Chondrocyte (in vitro differentiated cells): ENCODE data around the gene CUTA. TPM values are rescaled to one million over a fixed set of nuclear protein-coding genes. Genes with fewer than 3 reads are reported as not detected.
A peak's percentile ranks its signal among the peaks of the same experiment; 100 is the strongest.

Experiments
- DNase-seq: peaks from one replicate; pipeline ENCODE4 v3.0.0; 2021; ENCODE audit warnings: mixed read lengths, low spot score
- H3K27ac Mint-ChIP-seq: one replicate; pipeline ENCODE4 v1.8.0; 2021; ENCODE audit warnings: mild to moderate bottlenecking, moderate library complexity, mixed read lengths; ENCODE audit not compliant: unreplicated experiment
- H3K27me3 Mint-ChIP-seq: 2 replicates; pipeline ENCODE4 v1.8.0; 2021; ENCODE audit warnings: low read depth, mixed read lengths
- H3K36me3 Mint-ChIP-seq: 2 replicates; pipeline ENCODE4 v1.8.0; 2021; ENCODE audit warnings: low read depth, mixed read lengths
- H3K4me1 Mint-ChIP-seq: 2 replicates; pipeline ENCODE4 v1.8.0; 2021; ENCODE audit warnings: low read depth, mild to moderate bottlenecking, mixed read lengths
- H3K4me3 Mint-ChIP-seq: one replicate; pipeline ENCODE4 v1.8.0; 2021; ENCODE audit warnings: mild to moderate bottlenecking, moderate library complexity, mixed read lengths; ENCODE audit not compliant: unreplicated experiment
- H3K9me3 Mint-ChIP-seq: 2 replicates; pipeline ENCODE4 v1.8.0; 2021; ENCODE audit warnings: low read depth, mixed read lengths
- CTCF ChIP-seq: fragments of 200-600 bp; sonication (generic); IDR thresholded peaks from 2 replicates; pipeline ENCODE4 v1.5.0; 2021; ENCODE audit warnings: antibody characterized with exemption, mild to moderate bottlenecking, moderate library complexity
- long read RNA-seq: library from polyadenylated mRNA; stranded (forward); transcript quantifications from one replicate; pipeline ENCODE4 v2.0.0, GENCODE V29; 2021
- total RNA-seq: library from RNA; stranded (reverse); gene quantifications from 3 replicates; pipeline ENCODE4 v1.2.1, GENCODE V29; 2021

Gene CUTA
- total RNA-seq, result 204 to 241 TPM (median 218 TPM) in 3 replicates
- long read RNA-seq, transcript CUTA-214 (6 exons, 661 nt), result minor isoform, 13 of 115 reads
- long read RNA-seq, transcript CUTA-203 (6 exons, 937 nt), result minor isoform, 22 of 115 reads
- long read RNA-seq, transcript CUTA-210 (6 exons, 769 nt), result minor isoform, 36 of 115 reads
- long read RNA-seq, transcript CUTA-205 (5 exons, 1,054 nt), result major isoform, 39 of 115 reads
- long read RNA-seq, partial matches to known transcripts, result 0 of 115 reads
- long read RNA-seq, other reads (novel, unspliced or antisense), result 5 of 115 reads

GRCh38 chr6:33417903-33418689 is at the start of gene CUTA:
Gene CUTA, minus strand, starts transcription at chr6:33418107. Its CDS starts 107 bp downstream, at chr6:33418000.
- TF ChIP-seq CTCF, result peak; percentile 72
- H3K36me3 Mint-ChIP-seq, result peaks cover 15% of the 10 kb centered on the region
- H3K27me3 Mint-ChIP-seq, result no peaks in the 10 kb centered on the region
- H3K4me3 Mint-ChIP-seq, result peak within 1 kb of the TSS; percentile 99
- H3K9me3 Mint-ChIP-seq, result no peaks in the 10 kb centered on the region
- DNase-seq, result peak; percentile 100
- peaks cover 64% of the 10 kb centered on the region for H3K4me1 Mint-ChIP-seq
- H3K27ac Mint-ChIP-seq, result peak within 1 kb of the TSS; percentile 99

GRCh38 chr6:33467091-33467490 is 49.2 kb upstream of the CUTA start:
- Mint-ChIP-seq H3K4me1 (no peaks in the 10 kb centered on the region), H3K9me3 (peaks cover 5% of the 10 kb centered on the region)

GRCh38 chr6:33466075-33466735 is 48.3 kb upstream of the CUTA start:
- Mint-ChIP-seq H3K9me3 (peaks cover 5% of the 10 kb centered on the region), H3K4me1 (no peaks in the 10 kb centered on the region), H3K36me3 (no peaks in the 10 kb centered on the region), H3K27ac (no peak overlapping the region), H3K27me3 (peaks cover 7% of the 10 kb centered on the region), H3K4me3 (no peak overlapping the region)
- no peak for TF ChIP-seq CTCF
- no peak for DNase-seq

More at GRCh38 chr6:33467091-33467490, 49.2 kb upstream of the CUTA start:
- Mint-ChIP-seq H3K4me3 (no peak overlapping the region), H3K27me3 (peaks cover 6% of the 10 kb centered on the region), H3K27ac (no peak overlapping the region), H3K36me3 (no peaks in the 10 kb centered on the region)
- DNase-seq, result no peak
- TF ChIP-seq CTCF, result no peak

GRCh38 chr6:33459226-33459625 is 41.3 kb upstream of the CUTA start:
- H3K4me1 Mint-ChIP-seq, result peaks cover 13% of the 10 kb centered on the region
- no peak for DNase-seq
- no peak overlapping the region for H3K4me3 Mint-ChIP-seq
- H3K27ac Mint-ChIP-seq, result no peak overlapping the region
- H3K36me3 Mint-ChIP-seq, result peaks cover 3% of the 10 kb centered on the region
- H3K27me3 Mint-ChIP-seq, result peaks cover 7% of the 10 kb centered on the region
- H3K9me3 Mint-ChIP-seq, result peaks cover 2% of the 10 kb centered on the region
- no peak for TF ChIP-seq CTCF

- Mint-ChIP-seq H3K9me3 (peaks cover 2% of the 10 kb centered on the region), H3K4me3 (no peak overlapping the region), H3K36me3 (peaks cover 3% of the 10 kb centered on the region), H3K27me3 (peaks cover 6% of the 10 kb centered on the region), H3K4me1 (peaks cover 17% of the 10 kb centered on the region), H3K27ac (no peak overlapping the region)
- no peak for DNase-seq
- no peak for TF ChIP-seq CTCF
Observed at GRCh38 chr6:33458676-33459075, 40.8 kb upstream of the CUTA start.
